NCI-H1417 (cell line): Measurements from ENCODE around the gene SEMA3B.
"Not testable (repeated sequence)": the region's sequence is repeated elsewhere in the genome, so short reads cannot be mapped to it uniquely, and the experiment has no call there.

Experiments
- DNase-seq, 3 experiments: peaks; one replicate each; lab custom pipeline; 2025; lab: John Stamatoyannopoulos, UW

Gene SEMA3B

GRCh38 chr3:50268703-50269451 lies at the start of gene SEMA3B:
SEMA3B (plus strand) TSS chr3:50269147; CDS start chr3:50269241, 94 bp downstream.
- DNase-seq: peak in 2 of 3 experiments; percentile 14 to 20

GRCh38 chr3:50219285-50219684 lies 49.7 kb upstream of the SEMA3B start:
- no peak for DNase-seq

GRCh38 chr3:50220109-50220508 lies 48.8 kb upstream of the SEMA3B start:
- no peak for DNase-seq

- DNase-seq: no peak
Observed at GRCh38 chr3:50221051-50221410, 47.9 kb upstream of the SEMA3B start.

GRCh38 chr3:50221411-50222168 lies 47.4 kb upstream of the SEMA3B start:
- no peak for DNase-seq

- DNase-seq: no peak
Observed at GRCh38 chr3:50222169-50222528, 46.8 kb upstream of the SEMA3B start.

- DNase-seq: no peak
Observed at GRCh38 chr3:50224639-50225038, 44.3 kb upstream of the SEMA3B start.

GRCh38 chr3:50226888-50227389 lies 42.0 kb upstream of the SEMA3B start:
- DNase-seq: peak in 2 of 3 experiments; percentile 74 to 76

- peak; percentile 89 to 93 (median 93) for DNase-seq
Observed at GRCh38 chr3:50227390-50228183, 41.4 kb upstream of the SEMA3B start.

- not testable (repeated sequence) for DNase-seq
Observed at GRCh38 chr3:50228184-50228763, 40.7 kb upstream of the SEMA3B start.

- DNase-seq: no peak
Observed at GRCh38 chr3:50229490-50229889, 39.5 kb upstream of the SEMA3B start.

- no peak for DNase-seq
Observed at GRCh38 chr3:50230104-50230793, 38.7 kb upstream of the SEMA3B start.

GRCh38 chr3:50230794-50231125 lies 38.2 kb upstream of the SEMA3B start:
- no peak for DNase-seq

GRCh38 chr3:50231581-50231980 lies 37.4 kb upstream of the SEMA3B start:
- no peak for DNase-seq

- DNase-seq: no peak
Observed at GRCh38 chr3:50232303-50232702, 36.6 kb upstream of the SEMA3B start.

GRCh38 chr3:50233176-50233575 lies 35.8 kb upstream of the SEMA3B start:
- DNase-seq: peak in 2 of 3 experiments; percentile 27 to 55

- DNase-seq: peak; percentile 92 to 96 (median 93)
Observed at GRCh38 chr3:50235716-50236483, 33.0 kb upstream of the SEMA3B start, which contains the start of gene GNAI2. GNAI2 (plus strand) TSS chr3:50236204; CDS start chr3:50236336, 132 bp downstream.

- no peak for DNase-seq
Observed at GRCh38 chr3:50236484-50237132, 32.3 kb upstream of the SEMA3B start.

GRCh38 chr3:50237133-50237651 lies 31.8 kb upstream of the SEMA3B start:
- peak in 1 of 3 experiments; percentile 20 for DNase-seq
